HFF-Myc (cell line): ENCODE measurements around the gene SCCPDH.

ENCODE experiments used
- DNase-seq: peaks from one replicate; pipeline ENCODE4 v3.0.0-alpha.2; 2011; ENCODE audit warnings: low read depth; ENCODE audit errors: extremely low read depth
- H3K4me3 ChIP-seq: replicated peaks from 2 replicates; pipeline ENCODE4 v1.5.1; 2011; ENCODE audit warnings: low read depth, mild to moderate bottlenecking, control low read depth, low read length
- CTCF ChIP-seq: IDR thresholded peaks from 2 replicates; pipeline ENCODE4 v1.5.1; 2012; ENCODE audit warnings: mild to moderate bottlenecking, low read depth, low read length, control low read depth; ENCODE audit errors: missing control alignments

SCCPDH gene

GRCh38 chr1:246724016-246724730 is at the start of gene SCCPDH:
SCCPDH (plus strand) TSS chr1:246724409; CDS start chr1:246724423, 14 bp downstream.
- DNase-seq = peak; percentile 21
- peak within 1 kb of the TSS; percentile 69 for H3K4me3 ChIP-seq
- no peak for TF ChIP-seq CTCF

- TF ChIP-seq CTCF = no peak
- no peak overlapping the region for H3K4me3 ChIP-seq
- DNase-seq = no peak
Observed at GRCh38 chr1:246677842-246678241, 46.4 kb upstream of the SCCPDH start.

- no peak for TF ChIP-seq CTCF
- no peak overlapping the region for H3K4me3 ChIP-seq
- DNase-seq = no peak
Observed at GRCh38 chr1:246678816-246679793, 45.1 kb upstream of the SCCPDH start.

- H3K4me3 ChIP-seq = no peak overlapping the region
- DNase-seq = no peak
- no peak for TF ChIP-seq CTCF
Observed at GRCh38 chr1:246679794-246680177, 44.4 kb upstream of the SCCPDH start.

- H3K4me3 ChIP-seq = no peak overlapping the region
- DNase-seq = no peak
- no peak for TF ChIP-seq CTCF
Observed at GRCh38 chr1:246680190-246680589, 44.0 kb upstream of the SCCPDH start.

GRCh38 chr1:246680696-246681130 is 43.5 kb upstream of the SCCPDH start:
- no peak for TF ChIP-seq CTCF
- no peak for DNase-seq
- no peak overlapping the region for H3K4me3 ChIP-seq
